Liver (tissue), 3 donors: ENCODE measurements around the gene ZFYVE28.

Experiments
- CTCF ChIP-seq: fragments of 150-350 bp; IDR thresholded peaks from 2 replicates; pipeline ENCODE4 v1.5.1; 2017; ENCODE audit warnings: improper control_type of control experiment, low read depth, low read length; ENCODE audit not compliant: missing input control
- EGR1 ChIP-seq, 2 donors: IDR thresholded peaks; 2 replicates each; pipeline ENCODE4 v1.6.1; 2016 to 2018; ENCODE audit warnings: antibody characterized with exemption in 2 of 2, low read depth in 2 of 2
- GABPA ChIP-seq, 2 donors: IDR thresholded peaks in 1 of 2; conservative IDR thresholded peaks in 1 of 2; 2 replicates each; pipeline ENCODE4 v1.6.1; 2016; ENCODE audit warnings: antibody characterized with exemption in 2 of 2, mild to moderate bottlenecking in 1 of 2, moderate library complexity in 1 of 2
- HNF4A ChIP-seq, 2 donors: conservative IDR thresholded peaks; 2 replicates each; pipeline ENCODE4 v1.6.1; 2016; ENCODE audit warnings: antibody characterized with exemption in 2 of 2, mild to moderate bottlenecking in 2 of 2
- HNF4G ChIP-seq: IDR thresholded peaks from 2 replicates; pipeline ENCODE4 v1.6.1; 2016; ENCODE audit warnings: antibody characterized with exemption
- JUND ChIP-seq, 2 donors: IDR thresholded peaks; 2 replicates each; pipeline ENCODE4 v1.6.1; 2016; ENCODE audit warnings: antibody characterized with exemption in 2 of 2
- MAX ChIP-seq: IDR thresholded peaks from 2 replicates; pipeline ENCODE4 v1.6.1; 2016; ENCODE audit warnings: antibody characterized with exemption
- RXRA ChIP-seq, 2 donors: IDR thresholded peaks; 2 replicates each; pipeline ENCODE4 v1.6.1; 2017 to 2018; ENCODE audit warnings: antibody characterized with exemption in 2 of 2, mild to moderate bottlenecking in 1 of 2
- SP1 ChIP-seq: IDR thresholded peaks from 2 replicates; pipeline ENCODE4 v1.6.1; 2018; ENCODE audit warnings: antibody characterized with exemption, mild to moderate bottlenecking
- TAF1 ChIP-seq: conservative IDR thresholded peaks from 2 replicates; pipeline ENCODE4 v1.6.1; 2016; ENCODE audit warnings: antibody characterized with exemption, mild to moderate bottlenecking
- YY1 ChIP-seq: IDR thresholded peaks from 2 replicates; pipeline ENCODE4 v1.6.1; 2016; ENCODE audit warnings: antibody characterized with exemption, mild to moderate bottlenecking
- ZBTB33 ChIP-seq: IDR thresholded peaks from 2 replicates; pipeline ENCODE4 v1.6.1; 2016; ENCODE audit warnings: antibody characterized with exemption
- donor health status: healthy.
- donor health status: healthy.

- TF ChIP-seq CTCF (no peak), GABPA (IDR thresholded peaks at IDR 0.05 in 1 of 2, conservative IDR thresholded peaks at IDR 0.05 in 1 of 2) (no peak), MAX (no peak), EGR1 (IDR thresholded peaks at IDR 0.05; ENCODE audit: low read depth in 2 of 2) (no peak), RXRA (IDR thresholded peaks at IDR 0.05) (no peak), SP1 (no peak), ZBTB33 (no peak), HNF4A (conservative IDR thresholded peaks at IDR 0.05) (no peak), YY1 (no peak), JUND (IDR thresholded peaks at IDR 0.05) (no peak), HNF4G (no peak), TAF1 (no peak)
Observed at GRCh38 chr4:2446656-2447564, 28.5 kb upstream of the ZFYVE28 start.
